Epithelial cell of umbilical artery (primary cell): ENCODE results near the gene SAMD15. TPM values are rescaled to one million over a fixed set of nuclear protein-coding genes. Genes with fewer than 3 reads are reported as not detected.

Experiments
- total RNA-seq: library from RNA; depleted of rRNA; stranded (reverse); fragments of >200 nt; gene quantifications from 2 replicates; pipeline ENCODE4 v1.2.3, GENCODE V29; 2014

SAMD15 gene
- 2.3 and 4.0 TPM in 2 replicates for total RNA-seq

GRCh38 chr14:77376771-77377501, at the start of gene SAMD15, which contains the start of gene TMED8:
TSS of gene SAMD15 (plus strand) at chr14:77377379. CDS start at chr14:77377419, 40 bp downstream.
TSS of gene TMED8 (minus strand) at chr14:77377094. CDS start at chr14:77377053, 41 bp downstream.

DNA sequence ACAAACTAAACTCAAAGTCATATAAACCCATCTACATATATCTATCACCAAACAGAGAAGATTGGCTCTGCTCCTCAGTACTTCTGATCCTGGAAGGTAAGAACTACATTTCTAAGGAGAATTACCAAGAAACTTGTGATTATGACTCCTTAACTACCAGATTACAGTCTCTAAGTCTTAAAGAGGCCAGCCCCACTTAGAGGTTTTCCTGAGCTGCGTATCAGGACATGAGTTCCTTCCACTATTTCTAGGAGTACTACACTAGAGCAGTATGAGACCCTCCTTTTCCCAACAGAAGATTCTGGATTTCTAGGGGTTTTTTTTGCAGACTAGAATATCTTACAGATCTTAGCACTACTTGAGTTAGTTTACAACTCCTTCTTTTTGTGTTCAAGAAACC, 46.2 kb downstream of the SAMD15 start, which contains the start of gene NOXRED1:
NOXRED1 (minus strand) TSS at position 101 of the 400 bp plus-strand sequence. CDS start 634 bp downstream, outside the sequence.

Other genes with a start within 250 kb of the SAMD15 start
- under 0.01 TPM in 1 of 2 replicates, not detected in the other for gene ZDHHC22, start 235.6 kb upstream of the SAMD15 start, total RNA-seq
- 0.32 TPM in 1 of 2 replicates, not detected in the other for gene TMEM63C, start 195.6 kb upstream of the SAMD15 start, total RNA-seq
- gene NGB, start 106.2 kb upstream of the SAMD15 start, total RNA-seq: not detected in 2 replicates
- gene POMT2, start 56.5 kb upstream of the SAMD15 start, total RNA-seq: 8.4 and 10.0 TPM in 2 replicates
- gene GSTZ1, start 56.3 kb upstream of the SAMD15 start, total RNA-seq: 14.3 and 23.4 TPM in 2 replicates
- 11.0 and 13.8 TPM in 2 replicates for gene TMED8, start 285 bp upstream of the SAMD15 start, total RNA-seq
- gene NOXRED1, start 46.1 kb downstream of the SAMD15 start, total RNA-seq: 0.15 TPM in 1 of 2 replicates, not detected in the other
- gene VIPAS39, start 80.2 kb downstream of the SAMD15 start, total RNA-seq: 35.4 and 36.0 TPM in 2 replicates
- gene AHSA1, start 80.7 kb downstream of the SAMD15 start, total RNA-seq: 186 and 213 TPM in 2 replicates
- gene ISM2, start 121.4 kb downstream of the SAMD15 start, total RNA-seq: under 0.01 TPM in 1 of 2 replicates, not detected in the other
- 49.4 and 93.5 TPM in 2 replicates for gene SPTLC2, start 239.3 kb downstream of the SAMD15 start, total RNA-seq